K562 (cell line): ENCODE measurements around the gene PEX10. TPM values are rescaled to one million over a fixed set of nuclear protein-coding genes. Genes with fewer than 3 reads are reported as not detected.

Experiments
- ATAC-seq: fragments of 200-7000 bp; cut with Tn5 transposase; 3 replicates; pipeline ENCODE4 v1.9.1; 2020; ENCODE audit warnings: moderate library complexity
- BruUV-seq: library from RNA; stranded (reverse); fragments of 400-500 nt; replicated peaks from 2 replicates; lab custom pipeline; 2021; lab: Mats Ljungman, UMichigan
- CTCF ChIA-PET: fragments of 300-600 bp; formaldehyde crosslinking; extraction: SDS; loops from one replicate; lab custom pipeline; 2021; ENCODE audit warnings: low intra/inter-chr PET ratio; lab: Yijun Ruan, JAX
- POLR2A ChIA-PET: fragments of 300-600, 350-650 bp; sonication (Branson Sonifier 250); formaldehyde crosslinking; extraction: SDS; loops from one replicate; lab custom pipeline; 2021; ENCODE audit warnings: antibody characterized with exemption, inconsistent platforms; lab: Yijun Ruan, JAX
- DNase-seq, 4 experiments: peaks; one replicate each; pipeline versions ENCODE4 v3.0.0 to v3.0.0-alpha.2; 2011 to 2018; ENCODE audit warnings: low spot score in 3 of 4, mixed read lengths in 3 of 4; ENCODE audit errors: extremely low read depth in 1 of 4
- FAIRE-seq: peaks from 2 replicates; lab custom pipeline; 2011; peaks lifted over from hg19 to GRCh38; lab: Jason Lieb, UNC
- H2AFZ ChIP-seq: 2 replicates; pipeline ENCODE4 v1.6.0; 2011; ENCODE audit warnings: low read depth, low read length, control low read depth, inconsistent platforms
- H3K27ac ChIP-seq: fragments of 200-600 bp; 3 replicates; pipeline ENCODE4 v1.8.0; 2011; ENCODE audit warnings: low read depth, mild to moderate bottlenecking, control low read depth, inconsistent platforms, low read length, moderate library complexity, mixed read lengths; ENCODE audit errors: extremely low read depth
- H3K27me3 ChIP-seq, 2 experiments: fragments of 300-600 bp in 1 of 2; 2 replicates in 1 of 2; 3 replicates in 1 of 2; pipeline versions ENCODE4 v1.6.0 to v1.8.0; 2011; ENCODE audit warnings: inconsistent platforms in 2 of 2, low read length in 2 of 2, mild to moderate bottlenecking in 1 of 2, mixed read lengths in 1 of 2, moderate library complexity in 1 of 2; ENCODE audit not compliant: control insufficient read depth in 2 of 2, insufficient read depth in 2 of 2
- H3K36me3 ChIP-seq: fragments of 300-600 bp; 3 replicates; pipeline ENCODE4 v1.8.0; 2011; ENCODE audit warnings: mild to moderate bottlenecking, low read length, inconsistent platforms; ENCODE audit not compliant: control insufficient read depth, insufficient read depth
- H3K4me1 ChIP-seq, 2 experiments: fragments of 200-600 bp in 1 of 2; replicated peaks in 1 of 2; 2 replicates in 1 of 2; 3 replicates in 1 of 2; pipeline versions ENCODE4 v1.5.1 to v1.8.0; 2011; ENCODE audit warnings: inconsistent platforms in 2 of 2, low read length in 2 of 2, mild to moderate bottlenecking in 1 of 2, mixed read lengths in 1 of 2, moderate library complexity in 1 of 2; ENCODE audit not compliant: control insufficient read depth in 2 of 2, insufficient read depth in 2 of 2
- H3K4me2 ChIP-seq: 2 replicates; pipeline ENCODE4 v1.6.1; 2011; ENCODE audit warnings: low read length, control low read depth, inconsistent platforms, mixed read lengths; ENCODE audit not compliant: insufficient read depth
- H3K4me3 ChIP-seq: fragments of 200-600 bp; sonication (generic), shearing (Covaris generic); 2 replicates; pipeline ENCODE4 v1.5.1; 2016; ENCODE audit warnings: control low read depth, inconsistent platforms
- H3K79me2 ChIP-seq: fragments of 200-600 bp; 3 replicates; pipeline ENCODE4 v1.8.0; 2011; ENCODE audit warnings: low read length, inconsistent platforms; ENCODE audit not compliant: control insufficient read depth, insufficient read depth
- H3K9ac ChIP-seq, 2 experiments: 2 replicates each; pipeline versions ENCODE4 v1.6.0 to v1.6.1; 2011; ENCODE audit warnings: low read depth in 2 of 2, low read length in 2 of 2, control low read depth in 1 of 2, inconsistent platforms in 1 of 2, mild to moderate bottlenecking in 1 of 2, mixed read lengths in 1 of 2; ENCODE audit not compliant: insufficient read depth in 1 of 2
- H3K9me1 ChIP-seq: one replicate; pipeline ENCODE4 v1.6.0; 2011; ENCODE audit warnings: inconsistent platforms, mild to moderate bottlenecking, low read length, moderate library complexity; ENCODE audit not compliant: control insufficient read depth, insufficient read depth
- H3K9me3 ChIP-seq: replicated peaks from 2 replicates; pipeline ENCODE4 v1.5.1; 2011; ENCODE audit warnings: low read depth, low read length, inconsistent platforms; ENCODE audit not compliant: control insufficient read depth, insufficient read depth
- H4K20me1 ChIP-seq: replicated peaks from 2 replicates; pipeline ENCODE4 v1.6.1; 2011; ENCODE audit warnings: low read length, inconsistent platforms, mixed read lengths; ENCODE audit not compliant: control insufficient read depth, insufficient read depth
- BRF1 ChIP-seq: IDR thresholded peaks from 3 replicates; pipeline ENCODE4 v1.6.1; 2011; ENCODE audit warnings: borderline replicate concordance, mild to moderate bottlenecking; ENCODE audit not compliant: insufficient read length; ENCODE audit errors: extremely low read depth
- CBX1 ChIP-seq: sonication (generic); IDR thresholded peaks from 2 replicates; pipeline ENCODE4 v1.6.1; 2016; ENCODE audit warnings: antibody characterized with exemption, low read depth, mild to moderate bottlenecking
- MYBL2 ChIP-seq, 2 experiments: fragments of 450-650 bp in 1 of 2; sonication (generic) in 1 of 2; formaldehyde crosslinking in 1 of 2; IDR thresholded peaks; 2 replicates each; pipeline versions ENCODE4 v1.6.1 to v1.8.1; 2017 to 2022; ENCODE audit warnings: borderline replicate concordance in 1 of 2, inconsistent platforms in 1 of 2, low read depth in 1 of 2, mild to moderate bottlenecking in 1 of 2, missing genetic modification reagents in 1 of 2, moderate library complexity in 1 of 2
- POLR2A ChIP-seq: fragments of 450-650 bp; conservative IDR thresholded peaks from 2 replicates; pipeline ENCODE4 v1.6.1; 2016
- POLR2G ChIP-seq: fragments of 200-400 bp; formaldehyde crosslinking; IDR thresholded peaks from 2 replicates; pipeline ENCODE4 v1.6.1; 2017; ENCODE audit warnings: low read depth, mild to moderate bottlenecking, antibody characterized with exemption, low read length, moderate library complexity
- RBM22 ChIP-seq: fragments of 200-400 bp; formaldehyde crosslinking; IDR thresholded peaks from 2 replicates; pipeline ENCODE4 v1.6.1; 2018; ENCODE audit warnings: low read length, low read depth; ENCODE audit not compliant: poor library complexity, severe bottlenecking
- SUPT5H ChIP-seq: fragments of 450-650 bp; IDR thresholded peaks from 2 replicates; pipeline ENCODE4 v1.6.1; 2016
- WGBS: fragments of 100-300 bp; shearing (Covaris generic); methylation state at CpG from one replicate; pipeline ENCODE4 v1.1.6; 2016; ENCODE audit warnings: low coverage, mixed read lengths; ENCODE audit not compliant: insufficient coverage; ENCODE audit errors: missing lambda C conversion rate; 5-methylcytosine and 5-hydroxymethylcytosine counted together
- in situ Hi-C: fragments of 300-500 bp; cut with MboI; formaldehyde crosslinking; loops from 4 replicates; pipeline ENCODE4 v1.15.0; 2018; ENCODE audit warnings: inconsistent platforms, mixed read lengths
- intact Hi-C: fragments of 100-400 bp; cut with micrococcal nuclease; formaldehyde crosslinking; loops from 2 replicates; pipeline ENCODE4 v1.14.2; 2022
- polyA plus RNA-seq, 8 experiments: library from polyadenylated mRNA; depleted of rRNA in 4 of 8; stranded (reverse) in 5 of 8; unstranded in 3 of 8; fragments of >200 nt; fragmentation: Nextera tagmentation in 2 of 8; fragmentation: Illumina TruSeq in 1 of 8; extraction: Ambion mirVana in 2 of 8; extraction: Trizol in 1 of 8; gene quantifications; 2 replicates each; pipeline versions ENCODE4 v1.2.1 to v1.2.3, GENCODE V29; 2011 to 2014; ENCODE audit warnings: inconsistent platforms in 1 of 8, missing spikeins in 1 of 8
- total RNA-seq, 7 experiments: library from RNA; depleted of rRNA in 6 of 7; stranded (reverse); fragments of >200 nt in 6 of 7; fragmentation: Illumina TruSeq in 2 of 7; extraction: Trizol in 2 of 7; gene quantifications; 2 replicates each; pipeline versions ENCODE4 v1.2.1 to v1.2.3, GENCODE V29; 2011 to 2021; ENCODE audit warnings: low replicate concordance in 1 of 7
- TF ChIP-seq, protein P1 (sequence below): sonication (generic); formaldehyde crosslinking; IDR thresholded peaks from 2 replicates; pipeline ENCODE4 v1.8.1; 2023; ENCODE audit warnings: mild to moderate bottlenecking, missing genetic modification reagents

Gene PEX10
- total and polyA plus RNA-seq, 9 of the 15 experiments (the other 6 are each of a cell fraction or from before 2014, with no cell fraction given), result 0.03 to 26.2 (median 8.7) TPM

DNA sequence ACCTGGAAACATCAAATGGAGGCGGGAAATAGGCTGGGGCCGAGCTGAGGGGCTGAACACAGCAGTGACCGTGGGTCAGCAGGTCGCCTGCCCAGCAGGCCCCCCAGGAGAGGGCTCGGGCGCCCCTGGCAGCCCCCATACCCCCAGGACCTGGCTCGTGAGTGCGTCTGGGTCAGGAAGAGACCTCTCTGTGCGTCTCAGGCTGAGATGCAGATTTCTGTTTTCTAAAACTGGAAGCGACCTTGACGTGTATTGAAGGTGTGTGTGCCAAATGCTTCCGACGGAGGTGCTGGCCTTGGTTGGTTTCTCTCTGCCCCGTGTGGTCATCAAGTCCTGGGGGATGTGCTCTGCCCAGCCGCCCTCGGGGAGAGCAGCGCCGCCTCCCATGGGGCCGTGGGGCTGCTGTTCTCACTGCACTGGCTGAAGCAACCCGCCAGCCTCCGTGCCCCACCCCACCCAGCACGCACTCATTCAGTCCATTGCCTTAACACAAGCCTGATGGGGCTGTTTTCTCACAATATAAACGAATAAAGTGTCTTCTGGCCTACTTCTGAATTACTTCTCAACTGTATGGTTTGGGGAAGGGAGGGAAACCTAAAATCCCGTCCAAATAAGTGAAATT is 7.4 kb downstream of the PEX10 start:
- Histone ChIP-seq H3K9ac (peak overlapping the region in 1 of 2 experiments; percentile 82; a peak in 1 of 4 replicates), H3K36me3 (peaks cover 81% of the 10 kb centered on the region), H2AFZ (no peak overlapping the region), H3K27ac (no peak overlapping the region), H3K9me3 (no peaks in the 10 kb centered on the region), H4K20me1 (peaks cover 9% of the 10 kb centered on the region; the same call in 1 of the 2 replicates), H3K4me1 (peaks cover 0 to 56% of the 10 kb centered on the region in 2 experiments; a peak in 2 of 5 replicates)
- FAIRE-seq, result no peak
- in situ Hi-C loops, result no loop called here
- TSS peak; percentile 37 for BruUV-seq
- TF ChIP-seq CBX1 (0 out of 2 replicates have a peak, but pooled peaks have one; percentile 21), RBM22 (peak; percentile 56), SUPT5H (peak; percentile 49; the same call in 1 of the 2 replicates), POLR2G (peak; percentile 68), MYBL2 (IDR thresholded peaks at IDR 0.05; ENCODE audit: low read depth) (no peak), MYBL2 (CRISPR knock-in tag; IDR thresholded peaks at IDR 0.05; ENCODE audit: borderline replicate concordance) (no peak), POLR2A (peak; percentile 52; the same call in 1 of the 2 replicates), BRF1 (no peak)
- TF ChIP-seq, protein P1, sequence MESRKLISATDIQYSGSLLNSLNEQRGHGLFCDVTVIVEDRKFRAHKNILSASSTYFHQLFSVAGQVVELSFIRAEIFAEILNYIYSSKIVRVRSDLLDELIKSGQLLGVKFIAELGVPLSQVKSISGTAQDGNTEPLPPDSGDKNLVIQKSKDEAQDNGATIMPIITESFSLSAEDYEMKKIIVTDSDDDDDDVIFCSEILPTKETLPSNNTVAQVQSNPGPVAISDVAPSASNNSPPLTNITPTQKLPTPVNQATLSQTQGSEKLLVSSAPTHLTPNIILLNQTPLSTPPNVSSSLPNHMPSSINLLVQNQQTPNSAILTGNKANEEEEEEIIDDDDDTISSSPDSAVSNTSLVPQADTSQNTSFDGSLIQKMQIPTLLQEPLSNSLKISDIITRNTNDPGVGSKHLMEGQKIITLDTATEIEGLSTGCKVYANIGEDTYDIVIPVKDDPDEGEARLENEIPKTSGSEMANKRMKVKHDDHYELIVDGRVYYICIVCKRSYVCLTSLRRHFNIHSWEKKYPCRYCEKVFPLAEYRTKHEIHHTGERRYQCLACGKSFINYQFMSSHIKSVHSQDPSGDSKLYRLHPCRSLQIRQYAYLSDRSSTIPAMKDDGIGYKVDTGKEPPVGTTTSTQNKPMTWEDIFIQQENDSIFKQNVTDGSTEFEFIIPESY, result peak; percentile 83
- TF ChIP-seq, all 486 proteins: peak for 6
- WGBS, result 77% methylated on average over 23 of the region's 24 CpGs
- Histone ChIP-seq H3K27me3 (no peaks in the 10 kb centered on the region), H3K79me2 (no peaks in the 10 kb centered on the region; the same call in 2 of the 3 replicates), H3K4me3 (no peak overlapping the region), H3K9me1 (no peaks in the 10 kb centered on the region), H3K4me2 (no peak overlapping the region)
- intact Hi-C loops, result no loop called here
- peak; percentile 35 for ATAC-seq
- DNase-seq, result no peak
- ChIA-PET POLR2A (interaction anchor here (0.6 to 1.9 kb wide), 4 partner anchors 11 to 183 kb away, joined by 3 to 6 read pairs (median 4); partner anchors contain the start of genes MORN1 and RER1), CTCF (no interaction called here)
